IMR-90 (cell line): ENCODE measurements around the gene TTC23. TPM values are rescaled to one million over a fixed set of nuclear protein-coding genes. Genes with fewer than 3 reads are reported as not detected.

Experiments used
- ATAC-seq: fragments of 200-7000 bp; cut with Tn5 transposase; 2 replicates; pipeline ENCODE4 v1.9.1; 2020; ENCODE audit warnings: low read depth, mild to moderate bottlenecking, moderate library complexity
- BruUV-seq: library from RNA; stranded (reverse); fragments of 400-500 nt; replicated peaks from 2 replicates; lab custom pipeline; 2021; lab: Mats Ljungman, UMichigan
- CTCF ChIA-PET: fragments of 300-600 bp; formaldehyde crosslinking; extraction: SDS; loops from one replicate; lab custom pipeline; 2021; ENCODE audit warnings: antibody characterized with exemption; lab: Yijun Ruan, JAX
- POLR2A ChIA-PET: fragments of 300-600 bp; sonication (Branson Sonifier 250); formaldehyde crosslinking; loops from one replicate; lab custom pipeline; 2022; ENCODE audit warnings: antibody characterized with exemption; ENCODE audit not compliant: unreplicated experiment; lab: Charles Lee
- DNase-seq: peaks from one replicate; pipeline ENCODE4 v3.0.0; 2013
- H2AFZ ChIP-seq: replicated peaks from 2 replicates; pipeline ENCODE3; 2013; ENCODE audit warnings: low read length, mild to moderate bottlenecking; ENCODE audit not compliant: poor library complexity
- H2AK5ac ChIP-seq: 2 replicates; pipeline ENCODE4 v1.6.1; 2013; ENCODE audit warnings: low read depth, low read length, inconsistent platforms
- H2AK9ac ChIP-seq: replicated peaks from 2 replicates; pipeline ENCODE3; 2013; ENCODE audit warnings: mild to moderate bottlenecking, low read depth, low read length, moderate library complexity; ENCODE audit not compliant: poor library complexity
- H2BK120ac ChIP-seq: 2 replicates; pipeline ENCODE4 v1.6.1; 2013; ENCODE audit warnings: low read depth, low read length, inconsistent platforms
- H2BK15ac ChIP-seq: 3 replicates; pipeline ENCODE4 v1.6.1; 2013; ENCODE audit warnings: low read depth, low read length, inconsistent platforms
- H2BK20ac ChIP-seq: 2 replicates; pipeline ENCODE4 v1.6.1; 2013; ENCODE audit warnings: low read depth, mild to moderate bottlenecking, inconsistent platforms, low read length, moderate library complexity
- H2BK5ac ChIP-seq: 2 replicates; pipeline ENCODE4 v1.6.1; 2013; ENCODE audit warnings: mild to moderate bottlenecking, low read depth, low read length, inconsistent platforms; ENCODE audit not compliant: poor library complexity, severe bottlenecking
- H3K14ac ChIP-seq: replicated peaks from 2 replicates; pipeline ENCODE4 v1.6.1; 2013; ENCODE audit warnings: low read depth, low read length, inconsistent platforms
- H3K18ac ChIP-seq: 2 replicates; pipeline ENCODE4 v1.6.1; 2013; ENCODE audit warnings: low read depth, low read length, control low read depth
- H3K23ac ChIP-seq: 2 replicates; pipeline ENCODE4 v1.6.1; 2013; ENCODE audit warnings: low read depth, low read length, inconsistent platforms
- H3K27ac ChIP-seq: 2 replicates; pipeline ENCODE4 v1.5.1; 2013; ENCODE audit warnings: mild to moderate bottlenecking, control low read depth, low read length; ENCODE audit not compliant: insufficient read depth
- H3K27me3 ChIP-seq: 2 replicates; pipeline ENCODE4 v1.6.1; 2013; ENCODE audit warnings: low read length; ENCODE audit not compliant: control insufficient read depth, insufficient read depth
- H3K36me3 ChIP-seq: 2 replicates; pipeline ENCODE4 v1.6.1; 2013; ENCODE audit warnings: low read length, mixed read lengths; ENCODE audit not compliant: control insufficient read depth, insufficient read depth
- H3K4ac ChIP-seq: 2 replicates; pipeline ENCODE4 v1.6.1; 2013; ENCODE audit warnings: low read depth, low read length, inconsistent platforms
- H3K4me1 ChIP-seq: 2 replicates; pipeline ENCODE4 v1.6.1; 2013; ENCODE audit warnings: low read length, mixed read lengths; ENCODE audit not compliant: control insufficient read depth, insufficient read depth
- H3K4me2 ChIP-seq: 2 replicates; pipeline ENCODE4 v1.6.1; 2013; ENCODE audit warnings: low read depth, mild to moderate bottlenecking, control low read depth, low read length, moderate library complexity
- H3K4me3 ChIP-seq: 2 replicates; pipeline ENCODE4 v1.5.1; 2013; ENCODE audit warnings: low read depth, mild to moderate bottlenecking, control low read depth, low read length, moderate library complexity; ENCODE audit not compliant: insufficient read depth
- H3K56ac ChIP-seq: 2 replicates; pipeline ENCODE4 v1.6.1; 2013; ENCODE audit warnings: low read length, inconsistent platforms; ENCODE audit not compliant: insufficient read depth; ENCODE audit errors: extremely low read depth
- H3K79me1 ChIP-seq, 2 experiments: 2 replicates each; pipeline ENCODE4 v1.6.1; 2013; ENCODE audit warnings: low read length in 2 of 2, inconsistent platforms in 1 of 2, low read depth in 1 of 2
- H3K9ac ChIP-seq: 2 replicates; pipeline ENCODE4 v1.6.1; 2013; ENCODE audit warnings: low read depth, low read length, control low read depth
- H3K9me1 ChIP-seq: 2 replicates; pipeline ENCODE4 v1.6.1; 2013; ENCODE audit warnings: low read length, inconsistent platforms; ENCODE audit not compliant: insufficient read depth
- H3K9me3 ChIP-seq: 2 replicates; pipeline ENCODE4 v1.6.1; 2013; ENCODE audit warnings: low read length; ENCODE audit not compliant: control insufficient read depth, insufficient read depth
- H4K20me1 ChIP-seq: 2 replicates; pipeline ENCODE4 v1.6.1; 2013; ENCODE audit warnings: low read length, inconsistent platforms; ENCODE audit not compliant: insufficient read depth
- H4K5ac ChIP-seq: 2 replicates; pipeline ENCODE4 v1.6.1; 2013; ENCODE audit warnings: mild to moderate bottlenecking, low read depth, low read length, control low read depth
- H4K8ac ChIP-seq, 2 experiments: 2 replicates each; pipeline ENCODE4 v1.6.1; 2013; ENCODE audit warnings: low read depth in 2 of 2, low read length in 2 of 2, control low read depth in 1 of 2, inconsistent platforms in 1 of 2
- H4K91ac ChIP-seq: 2 replicates; pipeline ENCODE4 v1.6.1; 2013; ENCODE audit warnings: low read depth, low read length, inconsistent platforms; ENCODE audit not compliant: insufficient read depth
- MAFK ChIP-seq: IDR thresholded peaks from 2 replicates; pipeline ENCODE4 v1.6.1; 2012; ENCODE audit warnings: low read depth, low read length, improper control_type of control experiment
- MAZ ChIP-seq: IDR thresholded peaks from 2 replicates; pipeline ENCODE4 v1.6.1; 2012; ENCODE audit warnings: low read depth, mild to moderate bottlenecking, low read length, improper control_type of control experiment, moderate library complexity, borderline replicate concordance
- MXI1 ChIP-seq: IDR thresholded peaks from 2 replicates; pipeline ENCODE4 v1.6.1; 2012; ENCODE audit warnings: low read depth, mild to moderate bottlenecking, low read length, moderate library complexity, borderline replicate concordance
- NFE2L2 ChIP-seq: fragments of 150-350 bp; IDR thresholded peaks from 2 replicates; pipeline ENCODE4 v1.6.1; 2016; ENCODE audit warnings: low read depth, mild to moderate bottlenecking, low read length
- POLR2A ChIP-seq: IDR thresholded peaks from 2 replicates; pipeline ENCODE4 v1.6.1; 2012; ENCODE audit warnings: mild to moderate bottlenecking, low read depth, low read length
- RFX5 ChIP-seq: IDR thresholded peaks from 2 replicates; pipeline ENCODE4 v1.8.0; 2012; ENCODE audit warnings: low read depth, mild to moderate bottlenecking, low read length, moderate library complexity
- WGBS, 2 experiments: methylation state at CpG; one replicate each; pipeline versions ENCODE4 v1.1.5 to v1.1.7; 2013; ENCODE audit warnings: missing lambda C conversion rate in 2 of 2; ENCODE audit not compliant: insufficient read length in 1 of 2; ENCODE audit errors: extremely low coverage in 2 of 2; 5-methylcytosine and 5-hydroxymethylcytosine counted together
- dilution Hi-C: fragments of 300-500 bp; cut with HindIII; formaldehyde crosslinking; loops from one replicate; pipeline ENCODE4 v1.14.3; 2018; ENCODE audit warnings: low sequenced_read_pairs; ENCODE audit not compliant: unreplicated experiment
- in situ Hi-C: fragments of 300-500 bp; cut with MboI; formaldehyde crosslinking; loops from 3 replicates; pipeline ENCODE4 v1.14.3; 2019; ENCODE audit warnings: low sequenced_read_pairs, inconsistent platforms, mixed read lengths
- intact Hi-C: fragments of 100-400 bp; cut with micrococcal nuclease; formaldehyde crosslinking; loops from 2 replicates; pipeline ENCODE4 v1.10.0; 2022
- polyA plus RNA-seq, 3 experiments: library from polyadenylated mRNA; depleted of rRNA; stranded (reverse); fragments of >200 nt; gene quantifications; 2 replicates each; pipeline ENCODE4 v1.2.3, GENCODE V29; 2012; ENCODE audit warnings: low replicate concordance in 1 of 3
- total RNA-seq: library from RNA; depleted of rRNA; stranded (reverse); fragments of >200 nt; gene quantifications from 2 replicates; pipeline ENCODE4 v1.2.3, GENCODE V29; 2012

The TTC23 gene
- total and polyA plus RNA-seq, 2 of the 4 experiments (the other 2 are of a cell fraction): 7.8 to 29.8 TPM

GRCh38 chr15:99250857-99251841 lies 1.8 kb upstream of the TTC23 start, which contains the start of gene LRRC28:
Gene LRRC28 (plus strand): TSS chr15:99251481. CDS start chr15:99255958, 4,477 bp downstream.
- Histone ChIP-seq H4K5ac (peak within 1 kb of the TSS; percentile 99), H2AFZ (peak within 1 kb of the TSS; percentile 91), H3K4me2 (peak within 1 kb of the TSS; percentile 100), H3K4ac (peak within 1 kb of the TSS; percentile 93), H2BK15ac (peak within 1 kb of the TSS; percentile 60; the same call in 1 of the 3 replicates), H3K36me3 (no peaks in the 10 kb centered on the region), H3K27ac (peak within 1 kb of the TSS; percentile 79), H3K9ac (peak within 1 kb of the TSS; percentile 94), H2BK5ac (peak within 1 kb of the TSS; percentile 81), H2AK9ac (peak within 1 kb of the TSS; percentile 91), H2BK120ac (peak within 1 kb of the TSS; percentile 23; the same call in 1 of the 2 replicates), H3K23ac (peak within 1 kb of the TSS; percentile 92), H3K27me3 (no peaks in the 10 kb centered on the region), H4K8ac (peak within 1 kb of the TSS; percentile 97 to 98), H3K14ac (peak within 1 kb of the TSS; percentile 97), H2BK20ac (no peak within 1 kb of the TSS), H3K18ac (peak within 1 kb of the TSS; percentile 69), H3K4me1 (peaks cover 5% of the 10 kb centered on the region), H3K9me3 (no peaks in the 10 kb centered on the region), H4K20me1 (no peaks in the 10 kb centered on the region), H3K9me1 (no peaks in the 10 kb centered on the region), H3K56ac (peak within 1 kb of the TSS; percentile 95), H3K79me1 (peaks cover 3 to 35% of the 10 kb centered on the region in 2 experiments; a peak in 2 of 4 replicates), H3K4me3 (peak within 1 kb of the TSS; percentile 97), H2AK5ac (peak within 1 kb of the TSS; percentile 87), H4K91ac (peak within 1 kb of the TSS; percentile 90)
- DNase-seq: peak; percentile 99
- dilution Hi-C loops: no loop called here
- CTCF ChIA-PET: interaction anchor here (1.0 kb wide), 1 partner anchor 150 kb away, joined by 3 read pairs; no protein-coding TSS in a partner anchor
- intact Hi-C loops: no loop called here
- WGBS, 2 experiments: 0% methylated on average over 35 of the region's 90 CpGs; no CpG with 5 or more reads in 1 of the 2 experiments
- POLR2A ChIA-PET: interaction anchor here (0.6 kb wide), 1 partner anchor 51 kb away, joined by 3 read pairs; no protein-coding TSS in a partner anchor
- peak; percentile 95 for ATAC-seq
- TF ChIP-seq RFX5: no peak
- TF ChIP-seq NFE2L2: no peak
- no peak for TF ChIP-seq MAFK
- TF ChIP-seq POLR2A: peak; percentile 94
- peak; percentile 31; the same call in 1 of the 2 replicates for TF ChIP-seq MXI1
- TF ChIP-seq MAZ: peak; percentile 81
- in situ Hi-C loops: loop anchor here (25.0 kb wide), 2 partner anchors 861 to 1336 kb away; no protein-coding TSS in a partner anchor
- BruUV-seq: TSS peak; percentile 71
